GM12878 (cell line): ENCODE measurements around the gene PMEL. TPM values are rescaled to one million over a fixed set of nuclear protein-coding genes. Genes with fewer than 3 reads are reported as not detected.

Source experiments
- CHD1 ChIP-seq: IDR thresholded peaks from 2 replicates; pipeline ENCODE4 v1.6.1; 2012; ENCODE audit warnings: low read depth, low read length, improper control_type of control experiment
- GABPA ChIP-seq: IDR thresholded peaks from 2 replicates; pipeline ENCODE4 v1.6.1; 2014; ENCODE audit warnings: antibody characterized with exemption, low read depth, mild to moderate bottlenecking, inconsistent platforms
- NFYB ChIP-seq: IDR thresholded peaks from 2 replicates; pipeline ENCODE4 v1.6.1; 2011; ENCODE audit warnings: low read depth, mild to moderate bottlenecking, low read length, improper control_type of control experiment, moderate library complexity; ENCODE audit not compliant: insufficient read depth
- POLR2AphosphoS2 ChIP-seq: IDR thresholded peaks from 2 replicates; pipeline ENCODE4 v1.6.1; 2011; ENCODE audit warnings: low read depth, mild to moderate bottlenecking, low read length, improper control_type of control experiment, moderate library complexity
- RAD21 ChIP-seq: IDR thresholded peaks from 2 replicates; pipeline ENCODE4 v1.6.1; 2011; ENCODE audit warnings: mild to moderate bottlenecking, low read depth, low read length, moderate library complexity; ENCODE audit not compliant: insufficient read depth
- RELB ChIP-seq: fragments of 450-650 bp; IDR thresholded peaks from 2 replicates; pipeline ENCODE4 v1.6.1; 2017; ENCODE audit warnings: low read depth, mild to moderate bottlenecking, moderate library complexity
- REST ChIP-seq: IDR thresholded peaks from 2 replicates; pipeline ENCODE4 v1.6.1; 2012; ENCODE audit warnings: mild to moderate bottlenecking, low read depth, low read length
- RUNX3 ChIP-seq: IDR thresholded peaks from 2 replicates; pipeline ENCODE4 v1.6.1; 2012; ENCODE audit warnings: low read length, inconsistent platforms
- SRF ChIP-seq, 2 experiments: IDR thresholded peaks; 2 replicates each; pipeline ENCODE4 v1.6.1; 2011; ENCODE audit warnings: low read depth in 2 of 2, low read length in 2 of 2, mild to moderate bottlenecking in 1 of 2, moderate library complexity in 1 of 2
- USF2 ChIP-seq: IDR thresholded peaks from 2 replicates; pipeline ENCODE4 v1.6.1; 2011; ENCODE audit warnings: low read depth, low read length, improper control_type of control experiment, borderline replicate concordance
- YY1 ChIP-seq: IDR thresholded peaks from 2 replicates; pipeline ENCODE4 v1.6.1; 2011; ENCODE audit warnings: low read depth, mild to moderate bottlenecking, low read length
- ZNF384 ChIP-seq: IDR thresholded peaks from 2 replicates; pipeline ENCODE4 v1.6.1; 2012; ENCODE audit warnings: low read depth, mild to moderate bottlenecking, low read length, improper control_type of control experiment, borderline replicate concordance
- polyA plus RNA-seq, 11 experiments: library from polyadenylated mRNA; depleted of rRNA in 4 of 11; unstranded in 6 of 11; stranded (reverse) in 5 of 11; fragments of >200 nt; fragmentation: Nextera tagmentation in 4 of 11; fragmentation: Illumina TruSeq in 1 of 11; extraction: Ambion mirVana in 4 of 11; extraction: Trizol in 1 of 11; gene quantifications; 1 replicate in 1 of 11; 2 replicates in 10 of 11; pipeline versions ENCODE4 v1.2.1 to v1.2.3, GENCODE V29; 2011 to 2016; ENCODE audit warnings: inconsistent platforms in 2 of 11, missing spikeins in 2 of 11, low read depth in 1 of 11
- total RNA-seq, 4 experiments: library from RNA; depleted of rRNA in 3 of 4; stranded (reverse); fragments of >200 nt in 3 of 4; fragmentation: Illumina TruSeq in 1 of 4; extraction: Trizol in 1 of 4; gene quantifications; 2 replicates each; pipeline versions ENCODE4 v1.2.1 to v1.2.3, GENCODE V29; 2013 to 2021
- TF ChIP-seq, protein P1 (sequence below): IDR thresholded peaks from 2 replicates; pipeline ENCODE4 v1.6.1; 2011; ENCODE audit warnings: borderline replicate concordance, low read depth, mild to moderate bottlenecking, moderate library complexity, low read length; ENCODE audit not compliant: insufficient read depth, poor library complexity, severe bottlenecking

Gene PMEL
- total and polyA plus RNA-seq, 10 of the 15 experiments (the other 5 are each of a cell fraction or from before 2014, with no cell fraction given) = 0.32 to 1.6 (median 0.56) TPM

DNA sequence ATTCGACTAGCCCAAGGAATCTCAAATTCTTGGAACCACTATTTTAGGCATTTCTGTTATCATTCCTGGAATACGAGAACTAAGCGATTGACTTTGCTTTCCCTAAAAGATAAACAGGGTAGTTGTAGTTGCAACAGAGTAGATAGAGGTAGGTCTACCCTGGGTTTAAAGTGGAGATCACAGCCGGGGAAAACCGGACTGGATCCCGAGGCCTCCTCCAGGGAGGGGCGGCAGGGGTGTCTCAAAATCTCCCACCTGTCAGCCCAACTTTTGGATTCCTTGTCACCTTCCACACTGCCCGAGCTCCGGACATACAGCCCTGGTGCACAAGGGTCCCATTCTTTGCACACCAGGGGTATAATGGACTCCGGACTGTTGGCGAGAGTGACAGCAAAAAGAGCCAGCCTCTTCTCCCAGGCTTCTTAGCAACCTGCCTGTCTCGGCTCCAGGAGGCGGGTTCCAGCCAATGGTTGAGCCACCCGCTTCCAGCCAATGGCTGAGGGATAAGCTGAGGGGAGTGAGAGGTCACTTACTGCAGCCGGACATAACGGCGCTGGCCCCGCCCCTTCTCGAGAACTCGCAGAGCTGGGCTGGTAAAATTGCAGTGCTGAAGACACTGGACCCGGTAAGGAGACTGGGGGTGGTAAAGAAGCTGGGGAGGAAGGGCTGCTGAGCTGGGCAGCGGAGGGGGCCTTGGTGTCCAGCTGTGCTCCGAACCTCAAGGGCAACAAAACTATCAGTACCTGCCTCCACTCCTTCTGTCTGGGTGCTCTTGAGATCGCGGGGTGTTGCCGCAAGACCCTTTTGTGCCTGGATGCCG is 31.1 kb upstream of the PMEL start, which contains the start of gene SUOX (continued):
- no peak for TF ChIP-seq RAD21
- peak; percentile 82; the same call in 1 of the 2 replicates for TF ChIP-seq POLR2AphosphoS2
- TF ChIP-seq SRF (IDR thresholded peaks at IDR 0.05; ENCODE audit: low read depth in 2 of 2, low read length in 2 of 2) = no peak
- TF ChIP-seq, protein P1, sequence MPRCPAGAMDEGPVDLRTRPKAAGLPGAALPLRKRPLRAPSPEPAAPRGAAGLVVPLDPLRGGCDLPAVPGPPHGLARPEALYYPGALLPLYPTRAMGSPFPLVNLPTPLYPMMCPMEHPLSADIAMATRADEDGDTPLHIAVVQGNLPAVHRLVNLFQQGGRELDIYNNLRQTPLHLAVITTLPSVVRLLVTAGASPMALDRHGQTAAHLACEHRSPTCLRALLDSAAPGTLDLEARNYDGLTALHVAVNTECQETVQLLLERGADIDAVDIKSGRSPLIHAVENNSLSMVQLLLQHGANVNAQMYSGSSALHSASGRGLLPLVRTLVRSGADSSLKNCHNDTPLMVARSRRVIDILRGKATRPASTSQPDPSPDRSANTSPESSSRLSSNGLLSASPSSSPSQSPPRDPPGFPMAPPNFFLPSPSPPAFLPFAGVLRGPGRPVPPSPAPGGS = no peak
- no peak for TF ChIP-seq RUNX3
- no peak for TF ChIP-seq ZNF384
- TF ChIP-seq YY1 = peak; percentile 58
- no peak for TF ChIP-seq REST
- TF ChIP-seq RELB = no peak
- no peak for TF ChIP-seq GABPA
- TF ChIP-seq CHD1 = no peak
- peak; percentile 94 for TF ChIP-seq NFYB
- no peak for TF ChIP-seq USF2
